A549 (cell line): ENCODE data around the gene PPP1R7.

ENCODE experiments used
- CHD4 ChIP-seq: fragments of 200-600 bp; sonication (generic); IDR thresholded peaks from 2 replicates; pipeline ENCODE4 v1.6.1; 2016; ENCODE audit warnings: antibody characterized with exemption, mild to moderate bottlenecking, borderline replicate concordance
- POLR2A ChIP-seq: IDR thresholded peaks from 2 replicates; pipeline ENCODE4 v1.6.1; 2012; ENCODE audit warnings: mild to moderate bottlenecking, low read length
- RFX5 ChIP-seq: fragments of 450-650 bp; IDR thresholded peaks from 2 replicates; pipeline ENCODE4 v1.7.1; 2014; ENCODE audit warnings: antibody characterized with exemption, mild to moderate bottlenecking, moderate library complexity
- SMC3 ChIP-seq: fragments of >200 bp; sonication (Bioruptor Twin); formaldehyde crosslinking; IDR thresholded peaks from 3 replicates; pipeline ENCODE4 v1.6.1; 2018; ENCODE audit warnings: inconsistent platforms
- SREBF2 ChIP-seq: fragments of 450-650 bp; IDR thresholded peaks from 2 replicates; pipeline ENCODE4 v1.6.1; 2014; ENCODE audit warnings: mild to moderate bottlenecking, moderate library complexity
- ZFP36 ChIP-seq: fragments of 450-650 bp; IDR thresholded peaks from 2 replicates; pipeline ENCODE4 v1.6.1; 2014; ENCODE audit warnings: borderline replicate concordance; ENCODE audit not compliant: partially characterized antibody
- TF ChIP-seq, protein P1 (sequence below): fragments of 450-650 bp; IDR thresholded peaks from 2 replicates; pipeline ENCODE4 v1.6.1; 2014; ENCODE audit warnings: antibody characterized with exemption
- TF ChIP-seq, protein P2 (sequence below): fragments of >200 bp; sonication (Bioruptor Twin); formaldehyde crosslinking; IDR thresholded peaks from 3 replicates; pipeline ENCODE4 v1.5.1; 2016
- TF ChIP-seq, protein P3 (sequence below): IDR thresholded peaks from 2 replicates; pipeline ENCODE4 v1.6.1; 2012; ENCODE audit warnings: low read depth, borderline replicate concordance
- TF ChIP-seq, protein P4 (sequence below): fragments of 250-450 bp; sonication (Bioruptor Pico); IDR thresholded peaks from 2 replicates; pipeline ENCODE4 v1.5.0; 2020; ENCODE audit warnings: low read depth, mild to moderate bottlenecking, moderate library complexity
- TF ChIP-seq, protein P5 (sequence below): IDR thresholded peaks from 2 replicates; pipeline ENCODE4 v1.6.1; 2012

DNA sequence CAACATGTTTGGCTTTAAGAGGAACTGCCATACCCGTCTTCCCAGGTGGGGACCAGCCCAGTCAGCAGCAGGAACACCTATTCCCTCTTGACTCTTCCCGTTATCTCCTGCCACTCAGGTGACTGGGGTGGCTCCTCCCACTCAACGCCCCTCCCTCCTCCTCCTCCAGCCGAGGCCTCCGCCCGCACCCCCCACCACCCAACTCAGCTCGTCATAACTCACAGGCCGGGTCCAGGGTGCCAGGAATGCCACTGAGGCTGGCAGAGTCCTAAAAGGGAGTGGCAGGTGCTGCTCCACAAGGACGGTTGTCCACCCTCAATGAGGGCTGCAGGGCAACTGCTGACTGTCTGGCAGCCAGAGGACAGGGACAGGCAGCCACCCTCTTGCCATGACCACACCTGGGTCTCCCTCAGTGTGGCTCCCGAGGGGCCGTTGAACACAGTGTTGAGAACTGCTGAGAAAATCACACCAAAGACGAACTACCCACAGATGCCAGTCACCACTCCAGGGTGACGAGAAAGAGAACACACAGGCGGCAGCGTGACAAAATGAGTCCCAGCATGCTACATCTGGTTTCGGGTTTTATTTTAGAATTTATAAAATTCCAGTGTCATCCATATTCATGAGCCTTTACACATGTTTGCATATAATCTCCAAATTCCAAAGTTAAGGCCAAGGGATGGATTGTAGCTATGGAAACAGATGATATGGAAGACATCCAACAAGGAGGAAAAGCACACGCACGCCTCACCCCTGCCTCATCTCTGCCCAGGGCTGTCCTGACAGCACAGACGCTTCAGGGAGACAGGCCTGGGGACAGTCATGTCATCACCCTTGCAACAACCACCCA, 76.7 kb downstream of the PPP1R7 start:
- TF ChIP-seq, protein P1, sequence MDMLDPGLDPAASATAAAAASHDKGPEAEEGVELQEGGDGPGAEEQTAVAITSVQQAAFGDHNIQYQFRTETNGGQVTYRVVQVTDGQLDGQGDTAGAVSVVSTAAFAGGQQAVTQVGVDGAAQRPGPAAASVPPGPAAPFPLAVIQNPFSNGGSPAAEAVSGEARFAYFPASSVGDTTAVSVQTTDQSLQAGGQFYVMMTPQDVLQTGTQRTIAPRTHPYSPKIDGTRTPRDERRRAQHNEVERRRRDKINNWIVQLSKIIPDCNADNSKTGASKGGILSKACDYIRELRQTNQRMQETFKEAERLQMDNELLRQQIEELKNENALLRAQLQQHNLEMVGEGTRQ, result no peak
- TF ChIP-seq, protein P2, sequence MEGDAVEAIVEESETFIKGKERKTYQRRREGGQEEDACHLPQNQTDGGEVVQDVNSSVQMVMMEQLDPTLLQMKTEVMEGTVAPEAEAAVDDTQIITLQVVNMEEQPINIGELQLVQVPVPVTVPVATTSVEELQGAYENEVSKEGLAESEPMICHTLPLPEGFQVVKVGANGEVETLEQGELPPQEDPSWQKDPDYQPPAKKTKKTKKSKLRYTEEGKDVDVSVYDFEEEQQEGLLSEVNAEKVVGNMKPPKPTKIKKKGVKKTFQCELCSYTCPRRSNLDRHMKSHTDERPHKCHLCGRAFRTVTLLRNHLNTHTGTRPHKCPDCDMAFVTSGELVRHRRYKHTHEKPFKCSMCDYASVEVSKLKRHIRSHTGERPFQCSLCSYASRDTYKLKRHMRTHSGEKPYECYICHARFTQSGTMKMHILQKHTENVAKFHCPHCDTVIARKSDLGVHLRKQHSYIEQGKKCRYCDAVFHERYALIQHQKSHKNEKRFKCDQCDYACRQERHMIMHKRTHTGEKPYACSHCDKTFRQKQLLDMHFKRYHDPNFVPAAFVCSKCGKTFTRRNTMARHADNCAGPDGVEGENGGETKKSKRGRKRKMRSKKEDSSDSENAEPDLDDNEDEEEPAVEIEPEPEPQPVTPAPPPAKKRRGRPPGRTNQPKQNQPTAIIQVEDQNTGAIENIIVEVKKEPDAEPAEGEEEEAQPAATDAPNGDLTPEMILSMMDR, result no peak
- TF ChIP-seq SMC3 (no peak), RFX5 (no peak), ZFP36 (no peak), SREBF2 (no peak), CHD4 (no peak), POLR2A (no peak)
- TF ChIP-seq, protein P3, sequence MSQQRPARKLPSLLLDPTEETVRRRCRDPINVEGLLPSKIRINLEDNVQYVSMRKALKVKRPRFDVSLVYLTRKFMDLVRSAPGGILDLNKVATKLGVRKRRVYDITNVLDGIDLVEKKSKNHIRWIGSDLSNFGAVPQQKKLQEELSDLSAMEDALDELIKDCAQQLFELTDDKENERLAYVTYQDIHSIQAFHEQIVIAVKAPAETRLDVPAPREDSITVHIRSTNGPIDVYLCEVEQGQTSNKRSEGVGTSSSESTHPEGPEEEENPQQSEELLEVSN, result no peak
- TF ChIP-seq, protein P4, sequence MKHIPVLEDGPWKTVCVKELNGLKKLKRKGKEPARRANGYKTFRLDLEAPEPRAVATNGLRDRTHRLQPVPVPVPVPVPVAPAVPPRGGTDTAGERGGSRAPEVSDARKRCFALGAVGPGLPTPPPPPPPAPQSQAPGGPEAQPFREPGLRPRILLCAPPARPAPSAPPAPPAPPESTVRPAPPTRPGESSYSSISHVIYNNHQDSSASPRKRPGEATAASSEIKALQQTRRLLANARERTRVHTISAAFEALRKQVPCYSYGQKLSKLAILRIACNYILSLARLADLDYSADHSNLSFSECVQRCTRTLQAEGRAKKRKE (CRISPR knock-in tag), result no peak
- TF ChIP-seq, protein P5, sequence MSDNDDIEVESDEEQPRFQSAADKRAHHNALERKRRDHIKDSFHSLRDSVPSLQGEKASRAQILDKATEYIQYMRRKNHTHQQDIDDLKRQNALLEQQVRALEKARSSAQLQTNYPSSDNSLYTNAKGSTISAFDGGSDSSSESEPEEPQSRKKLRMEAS, result no peak
